GM21619 (cell line): ENCODE results near the gene EPHX1.

ENCODE experiments used
- ATAC-seq: cut with Tn5 transposase; IDR thresholded peaks from one replicate; pipeline ENCODE4 v1.9.1; 2021; ENCODE audit not compliant: unreplicated experiment

The EPHX1 gene

DNA sequence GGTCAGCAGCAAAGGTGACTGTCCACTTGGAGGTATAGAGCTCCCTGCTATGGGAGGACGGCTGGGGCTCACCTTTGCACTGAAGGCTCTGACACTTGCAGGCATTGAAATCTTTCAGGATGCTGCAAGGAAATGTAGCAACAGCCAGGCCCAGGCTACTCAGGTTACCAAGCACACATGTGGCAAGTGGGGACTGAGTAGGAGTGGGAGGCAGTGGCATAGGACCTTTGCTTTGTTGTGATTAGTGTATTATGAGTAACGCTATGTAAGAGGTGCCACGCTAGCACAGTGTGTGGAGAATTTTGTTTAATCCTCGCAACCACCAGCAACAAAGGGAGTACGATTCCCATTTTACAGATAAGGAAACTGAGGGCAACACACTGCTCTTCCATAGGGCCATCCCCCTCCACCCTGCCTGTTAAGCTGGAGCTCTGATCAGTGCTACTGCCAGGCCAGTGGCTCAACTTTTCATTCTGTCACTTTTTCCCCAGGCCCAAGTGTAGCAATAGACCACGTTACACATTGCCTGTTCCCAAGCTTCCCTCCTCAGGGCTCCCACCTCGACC is 51.0 kb downstream of the EPHX1 start:
- ATAC-seq = no peak

DNA sequence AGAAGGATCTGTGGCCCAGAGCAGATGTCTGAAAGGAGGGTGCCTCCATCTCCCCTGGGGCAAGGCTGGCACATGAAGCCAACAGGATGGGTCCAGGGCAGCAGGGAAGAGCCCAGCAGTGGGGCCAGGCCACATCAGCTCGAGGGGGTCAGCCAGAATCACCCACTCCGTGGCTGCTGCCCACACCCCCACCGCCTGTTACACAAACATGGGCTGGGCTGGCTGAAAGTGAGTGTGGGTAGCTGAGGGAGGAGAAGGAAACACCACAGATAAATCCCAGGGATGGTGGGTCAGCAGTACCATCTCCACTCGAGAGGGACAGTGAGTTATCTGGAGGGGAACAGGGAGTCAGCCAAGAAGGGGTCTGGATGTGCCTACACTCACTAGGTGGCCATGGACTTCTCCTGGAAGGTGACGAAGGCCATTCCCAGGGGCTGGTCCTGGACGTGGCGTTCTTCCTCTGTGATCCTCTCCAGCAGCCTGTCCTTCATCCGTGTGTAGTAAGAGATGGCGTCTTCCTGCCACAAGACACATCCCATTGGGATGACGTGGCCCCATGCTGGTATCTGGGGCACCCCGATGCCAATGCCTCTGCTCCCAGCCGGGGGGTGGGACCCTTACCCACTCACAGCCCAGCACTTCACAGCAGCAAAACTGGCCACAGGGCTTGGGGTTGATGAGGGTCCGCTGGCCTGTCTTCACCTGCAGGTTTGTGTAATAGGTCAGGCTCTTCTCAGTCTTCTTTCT is 52.1 kb downstream of the EPHX1 start:
- ATAC-seq = no peak

DNA sequence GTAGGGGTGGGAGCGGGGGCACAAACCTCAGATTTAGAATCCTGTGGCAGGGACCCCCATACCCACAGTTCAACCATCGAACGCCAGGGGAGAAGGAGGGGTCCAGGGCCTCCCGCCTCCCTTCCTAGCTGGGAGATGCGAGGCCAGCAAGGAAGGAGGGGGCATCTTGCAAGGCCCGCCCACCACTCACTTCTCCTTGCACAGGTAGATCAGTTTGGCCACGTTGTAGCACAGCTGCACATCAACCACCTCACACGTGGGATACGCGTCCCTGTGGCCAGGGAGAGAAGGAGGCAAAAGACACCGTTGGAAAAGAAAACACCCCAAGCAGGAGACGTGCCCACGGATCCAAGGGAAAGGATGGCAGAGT is 52.6 kb downstream of the EPHX1 start:
- no peak for ATAC-seq

DNA sequence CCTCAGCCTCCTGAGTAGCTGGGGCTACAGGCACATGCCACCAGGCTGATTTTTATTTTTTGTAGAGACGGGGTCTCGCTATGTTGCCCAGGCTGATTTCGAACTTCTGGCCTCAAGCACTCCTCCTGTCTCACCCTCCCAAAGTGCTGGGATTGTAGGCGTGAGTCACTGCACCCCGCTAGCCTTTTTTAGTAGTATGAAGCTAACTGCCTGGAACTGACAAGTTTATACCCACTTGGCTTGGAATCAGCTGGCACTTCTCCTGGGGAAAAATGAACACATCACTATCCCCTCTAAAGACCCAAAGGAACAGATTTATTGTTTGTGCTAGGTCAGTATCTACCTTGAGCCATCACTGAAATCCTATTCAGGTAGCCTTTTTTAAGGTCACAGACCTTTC is 53.2 kb downstream of the EPHX1 start:
- no peak for ATAC-seq

DNA sequence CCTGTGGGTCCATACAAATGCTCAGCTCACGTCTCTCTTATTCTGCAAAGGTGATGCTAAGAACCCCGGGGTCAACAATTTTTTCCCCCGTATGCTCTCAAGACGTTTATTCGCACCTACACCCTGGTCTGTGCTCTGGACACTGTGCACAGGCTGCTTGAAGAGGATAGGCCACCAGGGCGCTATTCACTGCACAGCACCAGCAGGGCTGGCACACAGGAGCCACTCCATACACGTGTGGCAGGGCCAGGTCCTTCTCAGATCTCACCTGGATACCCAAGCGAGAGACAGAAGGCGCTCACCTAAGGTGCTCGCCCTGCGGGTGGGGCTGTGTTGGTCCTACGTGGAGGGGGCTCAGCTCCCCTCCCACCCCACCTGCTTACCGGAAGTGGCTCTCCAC is 55.6 kb downstream of the EPHX1 start:
- no peak for ATAC-seq

DNA sequence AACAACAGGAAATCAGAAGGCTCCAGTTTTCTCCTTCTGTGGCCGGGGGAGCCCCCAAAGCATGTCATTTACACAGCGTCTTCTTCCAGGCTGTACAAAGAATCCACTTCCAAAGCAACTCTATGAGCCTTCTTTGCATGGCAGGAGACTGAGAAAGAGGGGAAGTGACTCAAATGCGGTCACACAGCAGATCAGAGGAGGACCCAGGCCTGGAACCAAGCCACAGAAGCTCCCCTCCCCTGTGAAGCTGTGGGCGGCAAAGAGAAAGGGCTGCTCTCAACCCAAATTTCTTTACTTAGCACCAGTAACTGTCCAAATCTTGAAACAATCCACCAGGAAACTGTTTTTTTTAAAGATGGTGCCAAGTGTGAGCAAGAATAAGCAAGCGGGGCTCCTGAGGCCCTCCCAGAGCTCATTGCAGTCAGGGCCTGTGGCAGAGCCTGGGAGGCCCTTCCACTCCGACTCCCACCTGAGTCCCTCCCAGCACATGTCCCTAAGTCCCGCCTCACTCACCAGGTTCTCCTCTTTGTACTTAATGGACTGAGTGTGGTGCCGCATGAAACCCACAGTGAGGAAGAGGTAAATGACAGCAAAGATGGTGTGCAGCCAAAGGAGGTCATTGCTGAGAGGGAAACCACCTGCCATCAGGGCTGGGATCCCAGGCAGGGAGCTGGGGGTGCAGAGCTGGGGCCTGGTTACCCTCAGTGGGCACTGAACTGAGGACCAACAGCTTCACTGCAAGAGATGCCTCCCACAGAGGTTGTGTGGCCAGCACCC is 56.3 kb downstream of the EPHX1 start:
- ATAC-seq = no peak

DNA sequence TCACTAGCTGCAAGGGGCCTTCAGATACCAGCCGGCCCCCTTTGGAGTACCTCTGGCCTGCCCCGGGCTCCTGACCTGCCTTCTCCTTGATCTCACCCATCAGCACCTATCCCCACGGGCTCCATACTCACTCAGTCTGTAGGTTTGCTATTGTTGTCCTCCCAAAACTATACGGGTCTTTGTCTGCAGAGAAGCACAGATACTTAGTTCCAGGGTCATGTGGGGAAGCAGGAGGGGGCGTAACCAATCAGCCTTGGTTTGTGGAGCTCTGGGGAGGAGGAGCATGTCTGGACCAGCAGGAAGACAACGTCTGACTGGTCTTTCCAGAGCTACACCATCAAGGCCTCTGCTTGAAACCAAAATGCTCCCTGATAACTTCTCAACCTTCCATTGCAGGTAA is 57.1 kb downstream of the EPHX1 start:
- no peak for ATAC-seq

DNA sequence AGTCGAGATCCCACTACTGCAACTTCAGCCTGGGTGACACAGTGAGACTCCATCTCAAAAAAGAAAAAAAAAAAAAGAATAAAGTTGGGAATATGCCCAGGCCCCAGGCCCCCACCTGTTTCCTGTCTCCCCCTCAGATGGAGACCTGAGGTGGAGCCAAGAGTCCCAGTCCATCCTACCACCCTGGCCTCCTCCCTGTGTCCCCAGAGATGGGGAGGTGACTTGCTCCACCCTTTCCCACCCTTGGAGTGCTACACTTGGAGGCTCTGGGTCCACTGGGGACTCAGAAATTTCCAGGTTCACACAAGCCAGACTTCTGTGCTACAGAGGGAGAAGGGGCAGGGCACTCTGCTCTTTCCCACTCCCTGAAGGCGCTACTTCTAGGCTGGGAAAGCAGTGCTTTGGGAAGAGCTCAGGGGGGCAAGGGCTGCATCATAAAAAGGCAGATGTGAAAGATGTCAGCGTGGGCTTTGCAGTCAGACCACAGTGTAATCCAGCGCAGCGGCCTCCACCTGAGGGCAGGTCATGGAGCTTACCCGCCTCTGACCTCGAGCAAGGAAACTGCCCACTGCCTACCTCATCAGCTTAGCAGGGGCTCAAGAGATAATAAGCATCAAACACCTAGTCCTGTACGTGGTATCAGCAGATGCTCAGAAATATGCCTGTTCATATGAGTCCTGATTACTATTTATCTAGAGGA is 58.9 kb downstream of the EPHX1 start:
- ATAC-seq = no peak

DNA sequence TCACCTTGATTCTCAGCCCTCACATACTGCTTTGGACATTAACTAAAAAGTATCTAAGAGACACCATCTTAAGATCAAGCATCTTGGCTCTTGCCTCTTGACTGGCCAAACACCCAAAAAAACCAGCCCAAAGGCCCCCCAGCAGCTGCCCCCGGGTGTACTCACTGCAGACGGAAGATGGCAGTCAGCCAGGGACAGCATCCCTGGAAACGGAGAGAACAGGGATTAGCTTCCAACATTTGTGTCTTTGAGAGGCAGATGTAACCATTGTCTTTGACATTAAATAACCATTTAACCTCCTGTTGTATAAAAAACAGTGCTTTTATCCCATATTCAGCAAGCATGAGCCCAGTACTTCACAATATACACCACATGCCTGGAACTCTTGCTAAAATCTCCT is 61.0 kb downstream of the EPHX1 start:
- ATAC-seq = no peak

DNA sequence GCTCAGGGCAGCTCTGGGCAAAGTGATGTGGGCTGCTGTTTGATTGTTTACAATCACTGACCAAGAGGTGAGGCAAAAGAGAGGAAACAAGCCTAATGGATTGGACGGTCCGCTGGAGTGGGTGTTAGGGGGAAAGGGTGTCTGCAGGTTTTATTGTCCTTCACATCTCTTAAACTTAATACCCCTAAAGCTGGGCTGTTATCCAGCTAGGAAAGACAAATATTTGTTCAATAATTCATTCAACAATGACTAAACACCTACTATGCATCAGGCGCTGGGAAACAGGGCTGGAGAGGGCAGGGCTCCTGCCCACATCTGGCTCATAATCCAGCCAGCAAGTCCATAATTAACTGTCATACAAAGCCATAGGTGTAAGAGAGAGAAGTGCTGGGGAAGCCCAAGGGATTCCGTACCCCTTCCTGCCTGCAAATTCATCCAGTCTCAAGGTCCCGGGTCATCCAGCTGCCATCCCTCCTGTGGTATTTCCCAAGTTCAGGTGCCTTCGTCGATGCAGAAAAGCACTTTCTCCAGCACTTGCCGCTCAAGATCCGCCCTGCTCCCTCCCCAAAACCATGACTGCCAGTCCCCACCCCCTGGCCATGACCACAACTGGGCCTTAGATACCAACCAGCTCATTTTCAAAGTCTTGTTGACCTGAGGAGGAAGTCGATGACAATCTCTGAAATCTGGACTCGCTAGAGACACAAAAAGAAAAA is 61.6 kb downstream of the EPHX1 start:
- no peak for ATAC-seq

DNA sequence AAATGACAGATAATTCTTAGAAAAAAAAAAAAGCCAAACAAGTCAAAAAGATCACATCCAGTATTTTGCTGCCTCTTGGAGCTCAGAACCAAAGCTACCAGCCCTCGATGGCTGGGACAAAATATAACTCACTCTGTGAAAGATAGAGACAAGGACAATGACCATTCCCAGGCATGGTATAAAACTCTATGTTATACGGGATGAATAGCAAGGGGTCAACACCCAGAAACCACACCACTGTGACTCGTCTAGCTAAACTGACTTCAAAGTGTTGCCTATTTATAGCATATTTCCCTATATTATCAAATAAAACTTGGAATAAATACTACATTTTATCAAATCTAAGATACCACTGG is 62.1 kb downstream of the EPHX1 start:
- no peak for ATAC-seq

DNA sequence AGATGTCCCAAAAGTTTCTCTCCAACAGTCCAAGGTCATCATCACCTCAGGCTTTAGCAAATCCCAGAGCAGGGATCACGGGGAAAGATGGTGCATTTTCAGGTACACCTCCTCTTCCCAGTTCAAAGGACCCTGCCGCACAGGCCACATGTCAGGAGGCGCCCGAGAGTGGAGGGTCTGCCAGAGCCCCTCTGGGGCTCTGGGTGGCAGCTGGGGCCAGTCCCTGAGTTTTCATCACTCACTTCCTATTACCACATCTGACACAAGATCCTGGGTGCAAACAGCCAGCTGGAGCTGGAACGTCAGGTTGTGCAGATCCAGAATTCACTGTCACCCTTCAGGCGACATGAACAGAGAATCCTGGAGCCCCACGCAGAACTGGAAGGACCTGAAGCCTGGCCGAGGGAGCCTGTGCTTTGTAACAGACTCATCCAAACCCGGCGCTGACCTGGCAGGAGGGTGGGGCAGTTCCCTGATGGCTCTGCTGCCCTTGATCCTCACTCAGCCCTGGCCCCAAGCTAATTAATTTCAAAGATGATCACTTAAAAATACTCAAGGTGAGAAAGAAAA is 63.4 kb downstream of the EPHX1 start:
- ATAC-seq = no peak

DNA sequence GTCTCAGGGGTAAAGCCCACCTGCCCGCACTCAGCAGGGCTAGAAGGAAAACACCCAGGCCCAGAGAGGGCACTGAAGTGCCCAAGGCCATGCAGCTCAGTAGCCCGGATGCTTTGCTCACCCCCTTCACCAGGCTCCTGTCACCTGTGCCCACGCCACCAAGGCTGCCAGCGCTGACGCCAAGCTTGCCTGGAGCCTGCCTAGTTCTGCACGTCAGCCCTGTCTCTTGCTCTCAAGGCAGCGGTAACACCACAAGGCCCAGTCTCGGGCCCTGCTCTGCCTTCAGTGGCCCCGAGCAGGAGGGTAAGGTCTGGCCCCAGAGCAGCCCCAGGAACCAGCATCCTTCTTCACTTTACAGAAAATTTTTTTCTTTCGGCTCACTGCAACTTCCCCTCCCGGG is 64.5 kb downstream of the EPHX1 start:
- ATAC-seq = no peak

DNA sequence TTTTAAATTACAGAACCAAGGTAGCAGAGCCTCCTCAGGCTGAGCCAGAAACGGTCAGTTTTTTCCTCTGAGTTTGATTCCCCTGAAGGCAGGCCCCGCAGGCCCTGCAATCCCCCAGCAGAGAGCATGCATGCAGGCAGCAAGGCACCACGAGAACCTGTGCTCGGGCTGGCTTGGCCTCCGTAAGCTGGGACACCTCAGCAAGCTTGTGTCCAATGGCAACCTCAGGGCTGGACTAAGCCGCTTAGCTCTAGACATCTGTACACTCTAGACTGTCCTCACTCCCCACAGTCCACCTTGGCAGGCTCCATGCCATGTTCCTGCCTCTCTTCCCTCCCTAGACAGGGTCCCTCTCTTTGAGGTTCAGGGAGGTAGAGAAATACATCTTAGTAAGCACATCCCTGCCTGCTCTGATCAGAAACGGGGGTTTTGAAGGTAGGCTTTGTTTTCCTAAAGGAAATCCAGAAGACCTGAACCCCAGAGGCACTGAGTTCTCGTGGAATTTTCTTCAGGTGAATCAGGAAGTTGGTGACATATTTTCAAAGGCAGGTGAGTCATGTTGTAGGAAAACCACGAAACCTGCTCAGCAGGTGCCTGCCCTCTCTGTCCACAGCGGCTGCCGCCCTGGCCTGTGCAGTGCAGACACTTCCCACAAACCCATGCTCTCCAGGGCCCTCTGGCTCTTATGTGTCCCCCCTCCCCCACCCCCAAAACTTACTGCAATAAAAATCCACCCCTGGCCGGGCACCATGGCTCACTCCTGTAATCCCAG is 65.3 kb downstream of the EPHX1 start:
- no peak for ATAC-seq

DNA sequence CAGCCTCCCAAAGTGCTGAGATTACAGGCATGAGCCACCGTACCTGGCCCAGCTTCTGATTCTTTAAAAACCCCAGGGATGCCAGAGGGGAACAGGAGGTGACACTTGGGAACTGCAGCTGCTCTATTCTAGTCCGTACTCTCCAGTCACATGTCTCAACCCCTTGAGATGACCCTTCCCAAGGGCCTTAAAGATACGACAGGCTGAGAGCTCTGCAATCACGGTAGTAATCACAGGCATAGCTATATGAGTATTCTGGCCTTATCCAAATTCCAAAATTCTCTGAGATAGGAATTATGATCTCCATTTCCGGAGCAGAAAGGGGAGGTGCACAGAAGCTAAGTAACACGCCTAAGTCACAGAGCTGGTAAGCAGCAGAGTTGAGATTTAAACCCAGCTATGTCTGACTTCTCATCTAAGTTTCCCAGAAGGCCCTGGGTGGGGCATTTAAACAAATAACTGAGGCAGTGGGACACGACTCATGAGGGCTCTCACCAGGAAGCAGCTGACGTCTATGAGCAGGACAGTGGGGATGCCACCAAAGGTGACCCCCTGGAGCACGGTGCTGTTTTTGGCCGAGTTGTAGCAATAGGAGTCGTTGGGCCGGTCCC is 67.1 kb downstream of the EPHX1 start:
- ATAC-seq = no peak

DNA sequence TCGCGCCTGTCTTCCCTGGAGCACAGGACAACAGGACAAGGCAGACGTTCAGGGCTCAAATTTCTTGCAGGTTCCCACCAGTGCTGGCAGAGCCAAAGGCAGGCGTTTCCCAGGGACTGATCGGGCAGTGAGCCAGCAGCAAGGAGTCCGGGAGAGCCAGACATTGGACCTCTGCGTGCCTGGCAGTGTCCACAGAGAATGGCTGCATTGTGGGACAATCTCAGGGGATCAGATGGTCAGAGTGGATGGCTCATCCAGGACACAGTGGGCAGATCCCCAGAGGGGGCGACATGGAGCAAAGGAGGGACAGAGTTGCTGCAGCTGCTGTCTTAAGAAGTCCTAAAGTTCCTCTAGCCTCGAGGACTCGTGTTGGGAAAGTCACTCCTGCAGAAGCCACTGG is 67.7 kb downstream of the EPHX1 start:
- ATAC-seq = no peak

DNA sequence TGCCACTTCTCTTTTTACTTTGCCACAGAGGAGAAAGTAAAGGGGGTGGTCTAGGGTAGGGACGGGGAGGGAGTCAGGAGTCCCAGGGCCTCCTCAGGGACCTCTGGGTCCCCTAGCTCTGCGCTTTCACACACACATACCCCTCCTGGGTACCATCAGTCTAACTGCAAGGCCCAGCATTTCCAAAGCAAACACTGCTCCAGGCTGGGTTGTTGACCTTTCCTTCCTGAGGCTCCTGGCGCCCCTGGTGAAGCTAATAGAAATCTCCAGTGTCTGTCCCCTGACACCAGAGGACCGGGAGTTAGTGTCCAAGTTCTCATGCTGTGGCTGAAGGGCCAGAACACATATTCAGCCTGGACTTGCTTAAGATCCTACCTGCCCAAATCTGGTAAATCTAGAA is 68.4 kb downstream of the EPHX1 start:
- ATAC-seq = no peak

DNA sequence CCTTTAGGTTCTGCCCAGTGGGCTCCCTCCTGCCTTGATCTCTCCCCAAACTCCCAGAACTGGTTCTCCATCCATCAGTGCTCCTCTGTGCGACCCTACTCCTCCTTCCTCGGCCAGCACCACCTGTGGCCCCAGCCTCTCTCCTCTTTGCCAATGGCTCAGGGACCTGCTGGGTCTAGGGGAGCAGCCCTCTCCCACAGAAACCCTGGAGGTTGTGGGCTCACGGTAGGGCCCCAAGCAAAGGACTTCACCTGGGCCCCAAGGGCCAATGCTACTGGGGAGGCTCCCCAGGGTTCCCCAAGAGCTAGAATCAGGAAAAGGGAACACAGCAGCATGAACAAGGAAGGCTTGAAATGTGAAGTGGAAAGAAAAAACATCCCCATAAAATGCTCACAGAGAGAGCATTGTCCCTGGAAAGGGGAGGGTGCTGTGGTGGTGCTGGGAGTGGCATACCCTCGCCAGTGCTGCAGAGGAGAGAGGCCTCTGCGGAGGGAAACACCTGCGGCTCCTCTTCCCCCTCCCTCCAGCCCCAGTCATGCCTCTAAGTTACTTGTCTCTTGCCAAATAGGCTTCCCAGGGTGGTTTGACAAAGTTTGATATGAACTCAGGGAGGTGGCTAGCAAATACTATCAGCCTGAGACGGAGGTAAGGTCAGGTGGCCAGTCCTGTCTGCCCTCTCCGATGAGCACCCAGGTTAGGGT is 69.7 kb downstream of the EPHX1 start:
- no peak for ATAC-seq

DNA sequence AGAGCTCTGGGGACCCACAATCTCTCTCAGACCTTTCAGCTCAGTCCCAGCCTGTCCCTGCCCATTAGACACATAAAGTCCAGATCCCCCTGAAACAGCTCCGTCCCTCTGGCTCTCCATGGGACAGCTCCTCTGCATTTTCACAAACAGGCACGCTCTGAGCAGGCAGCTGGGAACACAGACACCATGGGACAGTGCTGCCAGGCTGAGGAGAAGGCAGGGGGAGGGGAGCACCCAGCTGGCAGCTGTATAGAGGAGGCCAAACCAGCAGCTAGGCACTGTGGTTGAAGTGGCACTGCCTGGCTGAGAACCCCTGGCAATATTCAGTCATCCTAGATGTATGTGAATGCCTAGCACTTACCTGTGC is 70.3 kb downstream of the EPHX1 start:
- ATAC-seq = no peak
